Endothelial cell of umbilical vein (primary cell): ENCODE data around the gene KIF17. TPM values are rescaled to one million over a fixed set of nuclear protein-coding genes. Genes with fewer than 3 reads are reported as not detected.

ENCODE experiments used
- BruUV-seq: library from RNA; stranded (reverse); fragments of 400-500 nt; replicated peaks from 2 replicates; lab custom pipeline; 2021; lab: Mats Ljungman, UMichigan
- CTCF ChIA-PET: fragments of 300-600, 350-600 bp; sonication (Branson Sonifier 250); formaldehyde crosslinking; loops from one replicate; lab custom pipeline; 2021; ENCODE audit warnings: antibody characterized with exemption, inconsistent platforms; lab: Charles Lee
- POLR2A ChIA-PET: fragments of 300-600, 350-600 bp; sonication (Branson Sonifier 250); formaldehyde crosslinking; loops from one replicate; lab custom pipeline; 2021; ENCODE audit warnings: antibody characterized with exemption, inconsistent platforms; lab: Charles Lee
- DNase-seq: peaks from one replicate; pipeline ENCODE4 v3.0.0-alpha.2; 2011; ENCODE audit warnings: low read depth, low spot score
- FAIRE-seq: peaks from 2 replicates; lab custom pipeline; 2011; peaks lifted over from hg19 to GRCh38; lab: Jason Lieb, UNC
- H2AFZ ChIP-seq: 2 replicates; pipeline ENCODE4 v1.6.0; 2012; ENCODE audit warnings: low read depth, low read length, control low read depth, inconsistent platforms
- H3K27ac ChIP-seq: 2 replicates; pipeline ENCODE4 v1.5.1; 2011; ENCODE audit warnings: low read depth, mild to moderate bottlenecking, control low read depth, low read length, moderate library complexity; ENCODE audit not compliant: insufficient read depth
- H3K27me3 ChIP-seq, 2 experiments: 2 replicates each; pipeline versions ENCODE4 v1.6.0 to v1.6.1; 2011; ENCODE audit warnings: low read length in 2 of 2, mixed read lengths in 1 of 2; ENCODE audit not compliant: control insufficient read depth in 2 of 2, insufficient read depth in 2 of 2
- H3K36me3 ChIP-seq, 2 experiments: 2 replicates in 1 of 2; 3 replicates in 1 of 2; pipeline ENCODE4 v1.5.1; 2011; ENCODE audit warnings: low read length in 2 of 2, mild to moderate bottlenecking in 1 of 2, moderate library complexity in 1 of 2; ENCODE audit not compliant: control insufficient read depth in 2 of 2, insufficient read depth in 2 of 2; ENCODE audit errors: extremely low read depth in 1 of 2
- H3K4me1 ChIP-seq: 3 replicates; pipeline ENCODE4 v1.5.1; 2011; ENCODE audit warnings: mild to moderate bottlenecking, low read length; ENCODE audit not compliant: control insufficient read depth, insufficient read depth; ENCODE audit errors: extremely low read depth
- H3K4me2 ChIP-seq: 2 replicates; pipeline ENCODE4 v1.6.1; 2011; ENCODE audit warnings: low read length, control low read depth, mixed read lengths; ENCODE audit not compliant: insufficient read depth
- H3K4me3 ChIP-seq, 3 experiments: fragments of 200-600 bp in 1 of 3; sonication (generic), shearing (Covaris generic) in 1 of 3; replicated peaks in 1 of 3; 2 replicates each; pipeline ENCODE4 v1.5.1; 2011 to 2016; ENCODE audit warnings: control low read depth in 3 of 3, low read length in 3 of 3, mild to moderate bottlenecking in 2 of 3, inconsistent platforms in 1 of 3, low read depth in 1 of 3, moderate library complexity in 1 of 3; ENCODE audit not compliant: insufficient read depth in 1 of 3
- H3K79me2 ChIP-seq: 2 replicates; pipeline ENCODE4 v1.6.0; 2012; ENCODE audit warnings: low read length, inconsistent platforms; ENCODE audit not compliant: control insufficient read depth, insufficient read depth
- H3K9ac ChIP-seq: replicated peaks from 2 replicates; pipeline ENCODE3; 2011; ENCODE audit warnings: low read length, control low read depth; ENCODE audit not compliant: insufficient read depth; ENCODE audit errors: extremely low read depth
- H3K9me1 ChIP-seq: replicated peaks from 3 replicates; pipeline ENCODE4 v1.6.0; 2011; ENCODE audit warnings: mild to moderate bottlenecking, low read length; ENCODE audit not compliant: control insufficient read depth, insufficient read depth; ENCODE audit errors: extremely low read depth
- H3K9me3 ChIP-seq: replicated peaks from 2 replicates; pipeline ENCODE4 v1.5.1; 2012; ENCODE audit warnings: low read length, inconsistent platforms; ENCODE audit not compliant: control insufficient read depth, insufficient read depth
- H4K20me1 ChIP-seq: replicated peaks from 2 replicates; pipeline ENCODE3; 2011; ENCODE audit warnings: mild to moderate bottlenecking, low read length; ENCODE audit not compliant: control insufficient read depth, insufficient read depth; ENCODE audit errors: extremely low read depth
- CTCF ChIP-seq, 2 donors: IDR thresholded peaks; 1 replicate in 1 of 2; 2 replicates in 1 of 2; pipeline ENCODE4 v1.5.1; 2011; ENCODE audit warnings: low read length in 2 of 2, mild to moderate bottlenecking in 2 of 2, moderate library complexity in 2 of 2, control low read depth in 1 of 2, inconsistent platforms in 1 of 2, low read depth in 1 of 2; ENCODE audit not compliant: insufficient read depth in 1 of 2; ENCODE audit errors: extremely low read depth in 1 of 2
- EZH2 ChIP-seq: IDR thresholded peaks from 2 replicates; pipeline ENCODE4 v1.6.1; 2012; ENCODE audit warnings: borderline replicate concordance, low read depth, mild to moderate bottlenecking, moderate library complexity, low read length, inconsistent platforms; ENCODE audit not compliant: severe bottlenecking
- FOS ChIP-seq: IDR thresholded peaks from 2 replicates; pipeline ENCODE4 v1.6.1; 2011; ENCODE audit warnings: mild to moderate bottlenecking, low read length, moderate library complexity, borderline replicate concordance; ENCODE audit not compliant: insufficient read depth
- GATA2 ChIP-seq: IDR thresholded peaks from 2 replicates; pipeline ENCODE4 v1.7.0; 2011; ENCODE audit warnings: low read depth, mild to moderate bottlenecking, moderate library complexity, mixed read lengths, low read length; ENCODE audit not compliant: insufficient read length, insufficient read depth
- JUN ChIP-seq: IDR thresholded peaks from 2 replicates; pipeline ENCODE4 v1.6.1; 2011; ENCODE audit warnings: borderline replicate concordance, low read depth; ENCODE audit not compliant: insufficient read length, insufficient read depth
- MAX ChIP-seq: IDR thresholded peaks from 2 replicates; pipeline ENCODE4 v1.6.1; 2011; ENCODE audit not compliant: insufficient read depth, insufficient read length
- MYC ChIP-seq: IDR thresholded peaks from one replicate; pipeline ENCODE4 v1.6.1; 2011; ENCODE audit warnings: mild to moderate bottlenecking, low read depth, low read length
- POLR2A ChIP-seq: IDR thresholded peaks from 2 replicates; pipeline ENCODE4 v1.6.1; 2012; ENCODE audit warnings: low read depth, mild to moderate bottlenecking, control low read depth, low read length
- POLR2AphosphoS5 ChIP-seq: IDR thresholded peaks from 2 replicates; pipeline ENCODE4 v1.6.1; 2012; ENCODE audit warnings: low read depth, mild to moderate bottlenecking, control low read depth, low read length, moderate library complexity; ENCODE audit not compliant: insufficient read depth
- dilution Hi-C: fragments of 300-500 bp; cut with MboI; formaldehyde crosslinking; loops from one replicate; pipeline ENCODE4 v1.15.0; 2019; ENCODE audit warnings: low sequenced_read_pairs; ENCODE audit not compliant: extremely low pct_ligation_motif_present
- intact Hi-C: fragments of 100-400 bp; cut with micrococcal nuclease; formaldehyde crosslinking; loops from one replicate; pipeline ENCODE4 v1.10.0; 2022
- polyA plus RNA-seq, 4 experiments: library from polyadenylated mRNA; depleted of rRNA in 3 of 4; stranded (reverse) in 3 of 4; unstranded in 1 of 4; fragments of >200 nt; gene quantifications; 2 replicates each; pipeline versions ENCODE4 v1.2.1 to v1.2.3, GENCODE V29; 2011 to 2012; ENCODE audit warnings: missing spikeins in 1 of 4
- total RNA-seq: library from RNA; stranded (reverse); gene quantifications from 2 replicates; pipeline ENCODE4 v1.2.3, GENCODE V29; 2021

Gene KIF17
- total and polyA plus RNA-seq, 2 donors (not counting 3 experiments of a cell fraction or from before 2014, with no cell fraction given): 1.1 to 1.5 TPM

- Histone ChIP-seq H3K9me3 (no peaks in the 10 kb centered on the region), H3K27me3 (peaks cover 0 to 2% of the 10 kb centered on the region in 2 experiments), H3K9me1 (no peaks in the 10 kb centered on the region), H3K4me3 (no peak overlapping the region), H3K79me2 (no peaks in the 10 kb centered on the region), H3K36me3 (no peaks in the 10 kb centered on the region), H3K4me1 (no peaks in the 10 kb centered on the region), H4K20me1 (no peaks in the 10 kb centered on the region), H3K27ac (no peak overlapping the region), H2AFZ (no peak overlapping the region), H3K4me2 (no peak overlapping the region), H3K9ac (no peak overlapping the region)
- intact Hi-C loops (no loop called here), dilution Hi-C loops (no loop called here)
- CTCF ChIA-PET: interaction anchor here (2.2 kb wide), 1 partner anchor 13 kb away, joined by 8 read pairs; the partner anchor contains the start of gene PINK1
- POLR2A ChIA-PET: no interaction called here
- DNase-seq: no peak
- no TSS peak for BruUV-seq
- TF ChIP-seq POLR2AphosphoS5 (no peak), POLR2A (no peak)
- FAIRE-seq: no peak
Measured at GRCh38 chr1:20619999-20620398, 97.8 kb downstream of the KIF17 start.

GRCh38 chr1:20618550-20618949 lies 99.3 kb downstream of the KIF17 start:
- TF ChIP-seq POLR2AphosphoS5 (no peak), MAX (no peak), CTCF (IDR thresholded peaks at IDR 0.05; ENCODE audit: extremely low read depth in 1 of 2, insufficient read depth in 1 of 2, low read depth in 1 of 2, low read length in 2 of 2) (no peak), POLR2A (no peak), MYC (no peak), GATA2 (no peak), FOS (no peak), EZH2 (no peak), JUN (no peak)
- H3K36me3 ChIP-seq: no peaks in the 10 kb centered on the region
- dilution Hi-C loops: no loop called here
- no peak for DNase-seq
- CTCF ChIA-PET: interaction anchor here (1.6 kb wide), 1 partner anchor 43 kb away, joined by 7 read pairs; no protein-coding TSS in a partner anchor
- no peaks in the 10 kb centered on the region for H4K20me1 ChIP-seq
- H2AFZ ChIP-seq: no peak overlapping the region
- no peaks in the 10 kb centered on the region for H3K9me3 ChIP-seq
- H3K4me3 ChIP-seq: no peak overlapping the region
- no peaks in the 10 kb centered on the region for H3K9me1 ChIP-seq
- H3K27me3 ChIP-seq: no peaks in the 10 kb centered on the region
- no TSS peak for BruUV-seq
- H3K4me2 ChIP-seq: no peak overlapping the region
- intact Hi-C loops: no loop called here
- no peak overlapping the region for H3K27ac ChIP-seq
- no peak for FAIRE-seq
- H3K79me2 ChIP-seq: no peaks in the 10 kb centered on the region
- POLR2A ChIA-PET: no interaction called here
- H3K9ac ChIP-seq: no peak overlapping the region
- H3K4me1 ChIP-seq: no peaks in the 10 kb centered on the region
